Upper lobe of left lung (tissue), 6 donors: ENCODE measurements around the gene CR2. TPM values are rescaled to one million over a fixed set of nuclear protein-coding genes. Genes with fewer than 3 reads are reported as not detected.

Experiments used
- ATAC-seq, 2 donors: fragments of 200-7000 bp; cut with Tn5 transposase; one replicate each; pipeline ENCODE4 v1.9.1; 2022; ENCODE audit warnings: mild to moderate bottlenecking in 2 of 2, moderate library complexity in 2 of 2; ENCODE audit not compliant: low FRiP score in 2 of 2
- DNase-seq, 2 donors: peaks; one replicate each; pipeline ENCODE4 v3.0.0-alpha.2; 2019 to 2020
- H3K27ac ChIP-seq, 4 donors: fragments of 200-600 bp; sonication (generic); one replicate each; pipeline ENCODE4 v1.5.1; 2016 to 2019
- H3K27me3 ChIP-seq, 4 donors: fragments of 200-600 bp; sonication (generic); one replicate each; pipeline ENCODE4 v1.5.1; 2017 to 2019
- H3K36me3 ChIP-seq, 4 donors: fragments of 200-600 bp; sonication (generic); one replicate each; pipeline ENCODE4 v1.5.1; 2016 to 2019
- H3K4me1 ChIP-seq, 4 donors: fragments of 200-600 bp; sonication (generic); one replicate each; pipeline ENCODE4 v1.5.1; 2018 to 2019
- H3K4me3 ChIP-seq, 4 donors: fragments of 200-600 bp; sonication (generic); one replicate each; pipeline ENCODE4 v1.5.1; 2017 to 2019; ENCODE audit warnings: mild to moderate bottlenecking in 2 of 4, moderate library complexity in 1 of 4
- H3K9me3 ChIP-seq, 4 donors: fragments of 200-600 bp; sonication (generic); one replicate each; pipeline ENCODE4 v1.5.1; 2018 to 2019
- EP300 ChIP-seq, 4 donors: sonication (generic); formaldehyde crosslinking; IDR thresholded peaks; one replicate each; pipeline ENCODE4 v1.5.1; 2017; ENCODE audit warnings: antibody characterized with exemption in 4 of 4, control low read depth in 2 of 4
- POLR2A ChIP-seq, 4 donors: fragments of 450-650 bp; IDR thresholded peaks; one replicate each; pipeline ENCODE4 v1.5.1; 2016 to 2017; ENCODE audit warnings: antibody characterized with exemption in 4 of 4, mild to moderate bottlenecking in 2 of 4
- POLR2AphosphoS5 ChIP-seq, 2 donors: sonication (generic); formaldehyde crosslinking; IDR thresholded peaks; one replicate each; pipeline ENCODE4 v1.5.1; 2017; ENCODE audit warnings: antibody characterized with exemption in 2 of 2
- WGBS, 2 donors: methylation state at CpG; one replicate each; pipeline ENCODE4 v1.1.5; 2017 to 2018; 5-methylcytosine and 5-hydroxymethylcytosine counted together
- total RNA-seq, 6 donors: library from RNA; depleted of rRNA in 4 of 6; stranded (reverse); fragments of >200 nt in 4 of 6; gene quantifications; one replicate each; pipeline versions ENCODE4 v1.1.0 to v1.2.1, GENCODE V29; 2016 to 2021
- TF ChIP-seq, protein P1 (sequence below), 6 experiments: fragments of 450-650 bp in 4 of 6; fragments of 200-600 bp in 2 of 6; sonication (generic) in 2 of 6; IDR thresholded peaks; one replicate each; pipeline ENCODE4 v1.5.1; 2016 to 2019; ENCODE audit warnings: antibody characterized with exemption in 6 of 6
- donor health status: DM: no; HTN: no; CAD: no; lungs with moderate emphysema.
- donor health status: DM: no; HTN: yes; CAD: no; lungs with severe emphysema.

Gene CR2
- total RNA-seq, result 1 to 10 TPM in 2 of 6 donors, under 1 TPM in 1, not detected in 3; 0.34 to 2.8 (median 1.2) TPM

- peak; percentile 85 to 88 for ATAC-seq
- Histone ChIP-seq H3K4me1 (peaks cover 10 to 18% (median 14%) of the 10 kb centered on the region in 4 donors), H3K36me3 (no peaks in the 10 kb centered on the region), H3K27ac (no peak within 1 kb of the TSS), H3K4me3 (peak within 1 kb of the TSS; percentile 24 to 52 (median 45)), H3K9me3 (no peaks in the 10 kb centered on the region), H3K27me3 (peaks cover 0 to 11% (median 8%) of the 10 kb centered on the region in 4 donors)
- WGBS, 2 donors, result 4% methylated on average over 30 to 60 of the region's 75 CpGs
- peak; percentile 63 to 89 for DNase-seq
- no peak for TF ChIP-seq EP300 (IDR thresholded peaks at IDR 0.05)
- TF ChIP-seq, protein P1, sequence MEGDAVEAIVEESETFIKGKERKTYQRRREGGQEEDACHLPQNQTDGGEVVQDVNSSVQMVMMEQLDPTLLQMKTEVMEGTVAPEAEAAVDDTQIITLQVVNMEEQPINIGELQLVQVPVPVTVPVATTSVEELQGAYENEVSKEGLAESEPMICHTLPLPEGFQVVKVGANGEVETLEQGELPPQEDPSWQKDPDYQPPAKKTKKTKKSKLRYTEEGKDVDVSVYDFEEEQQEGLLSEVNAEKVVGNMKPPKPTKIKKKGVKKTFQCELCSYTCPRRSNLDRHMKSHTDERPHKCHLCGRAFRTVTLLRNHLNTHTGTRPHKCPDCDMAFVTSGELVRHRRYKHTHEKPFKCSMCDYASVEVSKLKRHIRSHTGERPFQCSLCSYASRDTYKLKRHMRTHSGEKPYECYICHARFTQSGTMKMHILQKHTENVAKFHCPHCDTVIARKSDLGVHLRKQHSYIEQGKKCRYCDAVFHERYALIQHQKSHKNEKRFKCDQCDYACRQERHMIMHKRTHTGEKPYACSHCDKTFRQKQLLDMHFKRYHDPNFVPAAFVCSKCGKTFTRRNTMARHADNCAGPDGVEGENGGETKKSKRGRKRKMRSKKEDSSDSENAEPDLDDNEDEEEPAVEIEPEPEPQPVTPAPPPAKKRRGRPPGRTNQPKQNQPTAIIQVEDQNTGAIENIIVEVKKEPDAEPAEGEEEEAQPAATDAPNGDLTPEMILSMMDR (IDR thresholded peaks at IDR 0.05), result peak in 1 of 6 experiments; percentile 33
- TF ChIP-seq POLR2AphosphoS5 (IDR thresholded peaks at IDR 0.05), result no peak
- no peak for TF ChIP-seq POLR2A (IDR thresholded peaks at IDR 0.05)
Observed at GRCh38 chr1:207454046-207454964, at the start of gene CR2. Gene CR2, plus strand, starts transcription at chr1:207454328. Its CDS starts 91 bp downstream, at chr1:207454419.

- ATAC-seq (peak; percentile 84 to 89), DNase-seq (no peak)
- Histone ChIP-seq H3K4me3 (no peak overlapping the region), H3K27me3 (no peaks in the 10 kb centered on the region), H3K9me3 (no peaks in the 10 kb centered on the region), H3K4me1 (no peaks in the 10 kb centered on the region), H3K27ac (no peak overlapping the region), H3K36me3 (no peaks in the 10 kb centered on the region)
- 82% methylated on average over 6 of the region's 6 CpGs for WGBS, 2 donors
- TF ChIP-seq, protein P1 (IDR thresholded peaks at IDR 0.05), result peak; percentile 56 to 84 (median 70)
- TF ChIP-seq POLR2AphosphoS5 (IDR thresholded peaks at IDR 0.05), result no peak
- TF ChIP-seq EP300 (IDR thresholded peaks at IDR 0.05), result no peak
Observed at GRCh38 chr1:207404849-207405525, 49.1 kb upstream of the CR2 start.

DNA sequence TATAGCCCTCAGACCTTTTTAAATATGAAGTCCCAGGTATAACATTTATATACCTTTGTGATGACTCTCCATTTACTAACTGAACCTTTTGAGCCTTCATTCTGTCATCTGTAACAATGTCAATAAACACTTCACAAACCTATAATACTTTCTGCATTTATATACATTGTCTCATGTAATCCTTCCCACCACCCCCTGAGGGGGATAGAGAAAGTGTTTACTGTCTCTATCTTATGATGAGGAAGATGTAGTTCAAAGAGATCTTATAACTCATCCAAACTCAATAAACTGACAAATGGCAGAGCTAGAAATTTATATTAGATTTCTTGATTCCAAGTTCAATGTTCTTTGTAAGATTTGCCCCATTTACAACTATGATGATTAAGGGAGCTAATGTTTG lies 48.3 kb upstream of the CR2 start:
- no peaks in the 10 kb centered on the region for H3K27me3 ChIP-seq
- H3K4me1 ChIP-seq, result no peaks in the 10 kb centered on the region
- TF ChIP-seq EP300 (IDR thresholded peaks at IDR 0.05) (no peak), POLR2AphosphoS5 (IDR thresholded peaks at IDR 0.05) (no peak), POLR2A (IDR thresholded peaks at IDR 0.05) (no peak)
- TF ChIP-seq, protein P1 (IDR thresholded peaks at IDR 0.05), result no peak
- no peaks in the 10 kb centered on the region for H3K36me3 ChIP-seq
- DNase-seq (no peak), ATAC-seq (no peak)
- H3K27ac ChIP-seq, result no peak overlapping the region
- H3K4me3 ChIP-seq, result no peak overlapping the region
- H3K9me3 ChIP-seq, result no peaks in the 10 kb centered on the region

- WGBS, 2 donors, result 13 to 27% methylated on average over 1 of the region's 1 CpG
- no peak for TF ChIP-seq EP300 (IDR thresholded peaks at IDR 0.05)
- peak in 1 of 2 donors; percentile 31 for TF ChIP-seq POLR2AphosphoS5 (IDR thresholded peaks at IDR 0.05)
Observed at GRCh38 chr1:207407655-207408260, 46.4 kb upstream of the CR2 start.

DNA sequence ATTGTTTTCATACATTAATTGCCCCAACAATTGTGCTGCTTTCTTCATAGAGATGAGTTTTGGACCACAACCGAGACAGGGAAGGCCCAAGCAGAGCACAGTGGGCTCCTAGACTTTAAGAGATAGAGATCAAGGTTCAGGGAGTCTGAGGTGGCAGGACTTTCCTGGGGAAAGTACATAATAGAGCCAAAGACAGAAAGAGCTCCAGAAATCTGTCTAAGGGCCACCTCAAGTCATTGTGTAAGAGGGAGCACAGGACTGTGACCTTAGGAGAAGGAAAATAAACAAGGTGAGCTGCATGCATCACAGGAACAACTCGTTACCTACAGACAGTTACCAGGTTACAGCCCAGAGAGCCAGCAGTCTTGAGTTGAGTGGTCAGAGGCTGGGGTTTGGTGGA lies 41.3 kb upstream of the CR2 start:
- H3K4me1 ChIP-seq, result no peaks in the 10 kb centered on the region
- H3K27me3 ChIP-seq, result no peaks in the 10 kb centered on the region
- no peak overlapping the region for H3K4me3 ChIP-seq
- DNase-seq, result no peak
- WGBS, 2 donors, result 76 to 84% methylated on average over 1 to 2 of the region's 2 CpGs
- no peaks in the 10 kb centered on the region for H3K36me3 ChIP-seq
- H3K27ac ChIP-seq, result no peak overlapping the region
- TF ChIP-seq POLR2A (IDR thresholded peaks at IDR 0.05) (no peak), EP300 (IDR thresholded peaks at IDR 0.05) (no peak), POLR2AphosphoS5 (IDR thresholded peaks at IDR 0.05) (no peak)
- TF ChIP-seq, protein P1 (IDR thresholded peaks at IDR 0.05), result no peak
- H3K9me3 ChIP-seq, result no peaks in the 10 kb centered on the region
- ATAC-seq, result no peak

More at GRCh38 chr1:207407655-207408260, 46.4 kb upstream of the CR2 start:
- DNase-seq (no peak), ATAC-seq (peak in 1 of 2 donors; percentile 46)
- no peaks in the 10 kb centered on the region for H3K36me3 ChIP-seq
- no peaks in the 10 kb centered on the region for H3K27me3 ChIP-seq
- H3K4me3 ChIP-seq, result no peak overlapping the region
- peak overlapping the region in 3 of 4 donors; percentile 53 to 72 (median 56) for H3K27ac ChIP-seq
- no peaks in the 10 kb centered on the region for H3K9me3 ChIP-seq
- no peaks in the 10 kb centered on the region for H3K4me1 ChIP-seq
